Measurements from ENCODE around the gene CTTNBP2. TPM values are rescaled to one million over a fixed set of nuclear protein-coding genes. Genes with fewer than 3 reads are reported as not detected.

CTTNBP2 gene
- total and polyA plus RNA-seq, 12 donors = 1.2 to 6.7 (median 3.9) TPM

DNA sequence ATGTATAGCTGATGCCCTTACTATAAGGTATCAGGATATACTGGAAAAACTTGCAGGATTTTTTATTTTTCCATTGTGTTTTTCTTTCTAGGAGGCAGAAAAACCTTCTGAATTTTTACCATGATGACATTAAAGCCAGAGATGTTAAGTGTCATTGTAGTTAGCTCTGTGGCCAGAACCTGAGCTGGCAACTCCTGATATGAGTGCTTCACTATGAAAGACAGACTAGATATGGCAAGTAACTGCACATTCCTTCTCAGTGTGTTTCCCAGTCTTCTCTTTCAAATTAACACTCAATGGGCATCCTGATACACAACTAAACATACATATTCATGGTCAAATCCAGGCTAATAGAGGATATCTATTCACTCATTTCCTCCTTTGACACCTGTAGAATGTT, 166.2 kb downstream of the CTTNBP2 start:
- Histone ChIP-seq H3K9me3 (replicated peaks in 1 of 3) (no peaks in the 10 kb centered on the region), H3K27me3 (no peaks in the 10 kb centered on the region), H3K36me3 (replicated peaks in 1 of 2) (no peaks in the 10 kb centered on the region), H3K4me3 (no peak overlapping the region), H3K27ac (no peak overlapping the region), H3K4me1 (replicated peaks in 1 of 2) (no peaks in the 10 kb centered on the region)
- no peak for DNase-seq
- intact Hi-C loops (cut with DNase I) = no loop called here
- TF ChIP-seq POLR2A (IDR thresholded peaks at IDR 0.05) = no peak
- no peak for TF ChIP-seq CTCF (IDR thresholded peaks at IDR 0.05)

- no peak overlapping the region for H3K27ac ChIP-seq
- no peaks in the 10 kb centered on the region for H3K9me3 ChIP-seq (replicated peaks in 1 of 3)
- no peak for DNase-seq
- 74 to 81% (median 79%) methylated on average over 2 of the region's 2 CpGs for WGBS, 4 donors
- TF ChIP-seq CTCF (IDR thresholded peaks at IDR 0.05) = no peak
- TF ChIP-seq POLR2A (IDR thresholded peaks at IDR 0.05) = no peak
- H3K4me1 ChIP-seq (replicated peaks in 1 of 2) = no peaks in the 10 kb centered on the region
- H3K36me3 ChIP-seq (replicated peaks in 1 of 2) = no peaks in the 10 kb centered on the region
- intact Hi-C loops (cut with DNase I) = no loop called here
- no peaks in the 10 kb centered on the region for H3K27me3 ChIP-seq
- no peak overlapping the region for H3K4me3 ChIP-seq
These were observed 167.0 kb downstream of the CTTNBP2 start for GRCh38 chr7:117706210-117706609.

- Histone ChIP-seq H3K9me3 (replicated peaks in 1 of 3) (no peaks in the 10 kb centered on the region), H3K27me3 (no peaks in the 10 kb centered on the region), H3K36me3 (replicated peaks in 1 of 2) (no peaks in the 10 kb centered on the region), H3K4me1 (replicated peaks in 1 of 2) (no peaks in the 10 kb centered on the region), H3K4me3 (no peak overlapping the region), H3K27ac (no peak overlapping the region)
- TF ChIP-seq POLR2A (IDR thresholded peaks at IDR 0.05) = no peak
- no peak for TF ChIP-seq CTCF (IDR thresholded peaks at IDR 0.05)
- intact Hi-C loops (cut with DNase I) = no loop called here
- no peak for DNase-seq
- WGBS, 4 donors = 71 to 80% (median 78%) methylated on average over 4 of the region's 4 CpGs
These were observed 167.6 kb downstream of the CTTNBP2 start for GRCh38 chr7:117705630-117706029.

DNA sequence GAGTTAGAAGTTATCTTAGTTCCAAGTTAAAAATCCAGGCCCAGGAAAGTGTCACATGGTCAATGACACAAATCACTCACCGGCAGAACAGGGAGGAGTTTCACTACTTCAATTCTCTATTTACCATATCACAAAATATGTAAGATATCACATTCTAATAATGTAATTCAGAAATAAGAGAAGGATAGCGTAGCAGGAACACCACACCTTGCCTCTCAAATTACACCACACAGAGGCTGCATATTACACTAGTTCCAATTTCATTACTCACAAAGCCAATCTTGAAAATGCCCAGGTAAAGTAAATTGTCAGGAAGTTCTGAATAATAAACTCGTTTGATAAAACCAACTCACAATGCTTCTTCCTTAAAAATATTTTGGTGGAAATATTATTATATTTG, 169.2 kb downstream of the CTTNBP2 start:
- no peaks in the 10 kb centered on the region for H3K4me1 ChIP-seq (replicated peaks in 1 of 2)
- no peak for DNase-seq
- TF ChIP-seq POLR2A (IDR thresholded peaks at IDR 0.05) (no peak), CTCF (IDR thresholded peaks at IDR 0.05) (no peak)
- H3K27me3 ChIP-seq = no peaks in the 10 kb centered on the region
- WGBS, 4 donors = 73 to 82% (median 78%) methylated on average over 3 of the region's 3 CpGs
- intact Hi-C loops (cut with DNase I) = no loop called here
- H3K4me3 ChIP-seq = no peak overlapping the region
- H3K27ac ChIP-seq = no peak overlapping the region
- no peaks in the 10 kb centered on the region for H3K9me3 ChIP-seq (replicated peaks in 1 of 3)
- no peaks in the 10 kb centered on the region for H3K36me3 ChIP-seq (replicated peaks in 1 of 2)

Data from adrenal gland (tissue), 12 donors.